ENCODE data around the gene TBC1D14. TPM values are rescaled to one million over a fixed set of nuclear protein-coding genes. Genes with fewer than 3 reads are reported as not detected.

Gene TBC1D14
- total and polyA plus RNA-seq, 2 of the 8 experiments (the other 6 are each of a cell fraction or from before 2014, with no cell fraction given), result 45.6 to 48.2 TPM

GRCh38 chr4:7076696-7077082 lies 167.1 kb downstream of the TBC1D14 start (continued):
- no peak for TF ChIP-seq HDAC2 (IDR thresholded peaks at IDR 0.05; ENCODE audit: borderline replicate concordance in 1 of 2, low read depth in 2 of 2, low read length in 2 of 2)
- no peak for TF ChIP-seq CTCF (IDR thresholded peaks at IDR 0.05; ENCODE audit: control extremely low read depth in 1 of 3, insufficient read depth in 1 of 3, low read depth in 1 of 3, low read length in 3 of 3)
- no peak for TF ChIP-seq RNF2 (IDR thresholded peaks at IDR 0.05; ENCODE audit: borderline replicate concordance, low read depth, low read length, missing control alignments, poor library complexity, severe bottlenecking)
